GM12878 (cell line): ENCODE data around the gene ADRB1. TPM values are rescaled to one million over a fixed set of nuclear protein-coding genes. Genes with fewer than 3 reads are reported as not detected.

ENCODE experiments used
- BCL11A ChIP-seq: IDR thresholded peaks from 2 replicates; pipeline ENCODE4 v1.6.1; 2011; ENCODE audit warnings: low read depth, low read length
- BHLHE40 ChIP-seq, 2 experiments: fragments of 450-650 bp in 1 of 2; IDR thresholded peaks; 2 replicates each; pipeline ENCODE4 v1.6.1; 2011 to 2017; ENCODE audit warnings: low read depth in 2 of 2, borderline replicate concordance in 1 of 2, improper control_type of control experiment in 1 of 2, low read length in 1 of 2, mild to moderate bottlenecking in 1 of 2
- CBX3 ChIP-seq: fragments of 200-600 bp; sonication (generic); IDR thresholded peaks from 2 replicates; pipeline ENCODE4 v1.6.1; 2016; ENCODE audit warnings: low read depth, borderline replicate concordance
- CEBPB ChIP-seq, 2 experiments: fragments of 150-350 bp in 1 of 2; IDR thresholded peaks; 2 replicates each; pipeline ENCODE4 v1.6.1; 2012 to 2014; ENCODE audit warnings: low read depth in 2 of 2, low read length in 2 of 2, borderline replicate concordance in 1 of 2, inconsistent platforms in 1 of 2
- FOXM1 ChIP-seq: IDR thresholded peaks from 2 replicates; pipeline ENCODE4 v1.6.1; 2012; ENCODE audit warnings: low read depth, mild to moderate bottlenecking, inconsistent platforms, low read length, moderate library complexity
- IKZF1 ChIP-seq: fragments of 450-650 bp; conservative IDR thresholded peaks from 2 replicates; pipeline ENCODE4 v1.6.1; 2017; ENCODE audit warnings: antibody characterized with exemption, mild to moderate bottlenecking
- IKZF2 ChIP-seq, 2 experiments: fragments of 450-650 bp; IDR thresholded peaks; 2 replicates each; pipeline ENCODE4 v1.6.1; 2017; ENCODE audit warnings: mild to moderate bottlenecking in 2 of 2, moderate library complexity in 2 of 2
- IRF3 ChIP-seq: fragments of 450-650 bp; IDR thresholded peaks from 2 replicates; pipeline ENCODE4 v1.6.1; 2014; ENCODE audit warnings: mild to moderate bottlenecking
- MEF2A ChIP-seq: IDR thresholded peaks from 2 replicates; pipeline ENCODE4 v1.6.1; 2011; ENCODE audit warnings: low read depth, mild to moderate bottlenecking, low read length, moderate library complexity; ENCODE audit not compliant: insufficient read depth
- MTA2 ChIP-seq: fragments of 450-650 bp; IDR thresholded peaks from 2 replicates; pipeline ENCODE4 v1.6.1; 2016; ENCODE audit warnings: low read depth, mild to moderate bottlenecking, moderate library complexity
- NBN ChIP-seq: fragments of 450-650 bp; IDR thresholded peaks from 2 replicates; pipeline ENCODE4 v1.6.1; 2016
- NFIC ChIP-seq: IDR thresholded peaks from 2 replicates; pipeline ENCODE4 v1.6.1; 2012; ENCODE audit warnings: low read depth, mild to moderate bottlenecking, inconsistent platforms, low read length, moderate library complexity
- RAD21 ChIP-seq: IDR thresholded peaks from 2 replicates; pipeline ENCODE4 v1.6.1; 2011; ENCODE audit warnings: mild to moderate bottlenecking, low read depth, low read length, moderate library complexity; ENCODE audit not compliant: insufficient read depth
- SMC3 ChIP-seq: IDR thresholded peaks from 2 replicates; pipeline ENCODE4 v1.6.1; 2011; ENCODE audit warnings: low read length, improper control_type of control experiment, borderline replicate concordance
- STAT3 ChIP-seq: IDR thresholded peaks from 2 replicates; pipeline ENCODE4 v1.6.1; 2011; ENCODE audit warnings: low read depth, low read length, improper control_type of control experiment
- TBL1XR1 ChIP-seq: IDR thresholded peaks from 2 replicates; pipeline ENCODE4 v1.6.1; 2012; ENCODE audit warnings: low read depth, low read length, improper control_type of control experiment
- ZBED1 ChIP-seq: IDR thresholded peaks from 2 replicates; pipeline ENCODE4 v1.6.1; 2016; ENCODE audit warnings: borderline replicate concordance
- ZBTB11 ChIP-seq: fragments of 450-650 bp; formaldehyde crosslinking; IDR thresholded peaks from 2 replicates; pipeline ENCODE4 v1.5.0; 2022; ENCODE audit warnings: mild to moderate bottlenecking, missing genetic modification characterization
- ZNF687 ChIP-seq: fragments of 450-650 bp; IDR thresholded peaks from 2 replicates; pipeline ENCODE4 v1.6.1; 2017; ENCODE audit warnings: mild to moderate bottlenecking, moderate library complexity
- polyA plus RNA-seq, 11 experiments: library from polyadenylated mRNA; depleted of rRNA in 4 of 11; unstranded in 6 of 11; stranded (reverse) in 5 of 11; fragments of >200 nt; fragmentation: Nextera tagmentation in 4 of 11; fragmentation: Illumina TruSeq in 1 of 11; extraction: Ambion mirVana in 4 of 11; extraction: Trizol in 1 of 11; gene quantifications; 1 replicate in 1 of 11; 2 replicates in 10 of 11; pipeline versions ENCODE4 v1.2.1 to v1.2.3, GENCODE V29; 2011 to 2016; ENCODE audit warnings: inconsistent platforms in 2 of 11, missing spikeins in 2 of 11, low read depth in 1 of 11
- total RNA-seq, 4 experiments: library from RNA; depleted of rRNA in 3 of 4; stranded (reverse); fragments of >200 nt in 3 of 4; fragmentation: Illumina TruSeq in 1 of 4; extraction: Trizol in 1 of 4; gene quantifications; 2 replicates each; pipeline versions ENCODE4 v1.2.1 to v1.2.3, GENCODE V29; 2013 to 2021
- TF ChIP-seq, protein P1 (sequence below): fragments of 450-650 bp; IDR thresholded peaks from 2 replicates; pipeline ENCODE4 v1.6.1; 2016; ENCODE audit warnings: mild to moderate bottlenecking

The ADRB1 gene
- total and polyA plus RNA-seq, 10 of the 15 experiments (the other 5 are each of a cell fraction or from before 2014, with no cell fraction given): 0.26 to 4.5 (median 1.1) TPM

DNA sequence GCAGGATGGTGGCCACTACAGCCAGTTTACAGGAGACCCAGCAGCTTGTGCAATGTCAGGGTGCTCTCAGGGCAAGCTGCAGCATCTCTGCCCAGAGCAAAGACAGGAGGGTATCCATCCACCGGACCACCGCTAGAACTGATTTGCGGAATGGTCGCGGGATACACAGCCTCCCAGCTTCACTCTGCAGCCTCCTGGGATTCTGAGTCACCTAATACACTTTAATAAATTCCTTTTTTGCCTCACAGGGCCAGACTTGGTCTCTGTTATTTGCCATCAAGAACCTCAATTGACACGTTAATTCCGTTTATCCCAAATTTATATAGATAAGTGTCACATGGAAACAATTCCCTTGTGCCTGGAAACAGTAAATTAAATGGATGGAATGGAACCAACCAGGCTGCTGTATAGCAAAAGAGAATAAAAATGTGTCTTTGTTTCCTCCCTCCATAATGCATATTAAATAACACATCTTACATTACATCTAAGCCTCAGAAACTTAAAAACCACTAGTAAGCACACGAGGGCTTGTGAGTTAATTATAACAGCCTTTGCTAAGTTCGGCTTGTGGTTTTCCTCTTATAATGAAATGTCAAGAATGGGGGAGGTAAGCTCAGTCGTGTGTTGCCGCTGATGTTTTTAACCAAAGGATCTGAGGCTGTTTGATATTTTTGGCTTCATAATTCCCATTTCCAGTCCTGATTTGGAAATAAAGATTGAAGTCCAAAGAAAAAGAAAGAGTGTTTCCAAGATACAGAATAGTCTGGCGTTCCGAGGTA is 52.1 kb downstream of the ADRB1 start (continued):
- TF ChIP-seq NBN: 0 out of 2 replicates have a peak, but pooled peaks have one; percentile 18
- peak; percentile 71 to 78 for TF ChIP-seq BHLHE40 (IDR thresholded peaks at IDR 0.05; ENCODE audit: borderline replicate concordance in 1 of 2, low read depth in 2 of 2, low read length in 1 of 2)
- TF ChIP-seq CEBPB (IDR thresholded peaks at IDR 0.05; ENCODE audit: borderline replicate concordance in 1 of 2, low read depth in 2 of 2, low read length in 2 of 2): 0 out of 4 replicates have a peak, but pooled peaks of 1 of the 2 experiments have one; percentile 54
- TF ChIP-seq FOXM1: peak; percentile 83
- TF ChIP-seq IKZF1: peak; percentile 40
- peak; percentile 56; the same call in 1 of the 2 replicates for TF ChIP-seq TBL1XR1
- TF ChIP-seq IRF3: no peak
- TF ChIP-seq ZBED1: peak; percentile 71; the same call in 1 of the 2 replicates
- no peak for TF ChIP-seq STAT3
- TF ChIP-seq MTA2: peak; percentile 65; the same call in 1 of the 2 replicates
- no peak for TF ChIP-seq CBX3
- peak; percentile 80 for TF ChIP-seq BCL11A
- peak; percentile 87 for TF ChIP-seq NFIC
- peak; percentile 63 to 66 for TF ChIP-seq IKZF2 (IDR thresholded peaks at IDR 0.05)
- TF ChIP-seq ZNF687: no peak
- peak; percentile 95 for TF ChIP-seq MEF2A
- TF ChIP-seq ZBTB11 (CRISPR knock-in tag): no peak
- peak; percentile 10; the same call in 1 of the 2 replicates for TF ChIP-seq SMC3
- TF ChIP-seq, protein P1, sequence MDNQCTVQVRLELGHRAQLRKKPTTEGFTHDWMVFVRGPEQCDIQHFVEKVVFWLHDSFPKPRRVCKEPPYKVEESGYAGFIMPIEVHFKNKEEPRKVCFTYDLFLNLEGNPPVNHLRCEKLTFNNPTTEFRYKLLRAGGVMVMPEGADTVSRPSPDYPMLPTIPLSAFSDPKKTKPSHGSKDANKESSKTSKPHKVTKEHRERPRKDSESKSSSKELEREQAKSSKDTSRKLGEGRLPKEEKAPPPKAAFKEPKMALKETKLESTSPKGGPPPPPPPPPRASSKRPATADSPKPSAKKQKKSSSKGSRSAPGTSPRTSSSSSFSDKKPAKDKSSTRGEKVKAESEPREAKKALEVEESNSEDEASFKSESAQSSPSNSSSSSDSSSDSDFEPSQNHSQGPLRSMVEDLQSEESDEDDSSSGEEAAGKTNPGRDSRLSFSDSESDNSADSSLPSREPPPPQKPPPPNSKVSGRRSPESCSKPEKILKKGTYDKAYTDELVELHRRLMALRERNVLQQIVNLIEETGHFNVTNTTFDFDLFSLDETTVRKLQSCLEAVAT: 0 out of 2 replicates have a peak, but pooled peaks have one; percentile 25
- peak; percentile 18; the same call in 1 of the 2 replicates for TF ChIP-seq RAD21
